RWPE2 (cell line): ENCODE measurements around the gene PLA2G2F.
"Not testable (repeated sequence)": the region's sequence is repeated elsewhere in the genome, so short reads cannot be mapped to it uniquely, and the experiment has no call there.

ENCODE experiments used
- ATAC-seq: fragments of 200-7000 bp; cut with Tn5 transposase; 3 replicates; pipeline ENCODE4 v1.9.1; 2021; ENCODE audit warnings: low read depth
- DNase-seq: peaks from one replicate; pipeline ENCODE4 v3.0.0-alpha.2; 2020; ENCODE audit warnings: low spot score
- H3K27ac ChIP-seq: fragments of 450-650 bp; 2 replicates; pipeline ENCODE4 v1.5.1; 2017; ENCODE audit warnings: mild to moderate bottlenecking; ENCODE audit not compliant: poor library complexity, severe bottlenecking
- H3K27me3 ChIP-seq: fragments of 250-450 bp; sonication (Bioruptor Pico); 2 replicates; pipeline ENCODE4 v1.5.1; 2021; ENCODE audit warnings: mild to moderate bottlenecking, moderate library complexity; ENCODE audit not compliant: insufficient read depth, poor library complexity, severe bottlenecking
- H3K36me3 ChIP-seq: fragments of 250-450 bp; sonication (Bioruptor Pico); 2 replicates; pipeline ENCODE4 v1.5.1; 2020; ENCODE audit warnings: low read depth, mild to moderate bottlenecking, moderate library complexity
- H3K4me1 ChIP-seq: fragments of 250-450 bp; sonication (Bioruptor Pico); 2 replicates; pipeline ENCODE4 v1.5.1; 2021; ENCODE audit warnings: mild to moderate bottlenecking, moderate library complexity; ENCODE audit not compliant: insufficient read depth, poor library complexity, severe bottlenecking
- H3K4me3 ChIP-seq: fragments of 250-450 bp; sonication (Bioruptor Pico); 2 replicates; pipeline ENCODE4 v1.5.1; 2021; ENCODE audit warnings: mild to moderate bottlenecking, moderate library complexity; ENCODE audit not compliant: severe bottlenecking
- H3K9me3 ChIP-seq: fragments of 250-450 bp; sonication (Bioruptor Pico); 2 replicates; pipeline ENCODE4 v1.5.1; 2021; ENCODE audit warnings: mild to moderate bottlenecking, moderate library complexity; ENCODE audit not compliant: severe bottlenecking
- CTCF ChIP-seq: fragments of 450-650 bp; IDR thresholded peaks from one replicate; pipeline ENCODE4 v1.5.1; 2017; ENCODE audit warnings: mild to moderate bottlenecking, moderate library complexity; ENCODE audit not compliant: poor library complexity, severe bottlenecking

Gene PLA2G2F

GRCh38 chr1:20126041-20126805 lies 12.9 kb upstream of the PLA2G2F start:
- no peak overlapping the region for H3K4me3 ChIP-seq
- ATAC-seq (no peak), DNase-seq (no peak)
- peaks cover 11% of the 10 kb centered on the region for H3K4me1 ChIP-seq
- no peaks in the 10 kb centered on the region for H3K36me3 ChIP-seq
- no peaks in the 10 kb centered on the region for H3K27me3 ChIP-seq
- TF ChIP-seq CTCF: no peak
- H3K9me3 ChIP-seq: no peaks in the 10 kb centered on the region
- no peak overlapping the region for H3K27ac ChIP-seq

GRCh38 chr1:20126806-20127440 lies 12.2 kb upstream of the PLA2G2F start:
- ATAC-seq: no peak
- no peaks in the 10 kb centered on the region for H3K9me3 ChIP-seq

GRCh38 chr1:20130518-20130917 lies 8.6 kb upstream of the PLA2G2F start:
- not testable (repeated sequence) for H3K27ac ChIP-seq, H3K4me3 ChIP-seq, H3K36me3 ChIP-seq, H3K9me3 ChIP-seq, H3K4me1 ChIP-seq, DNase-seq, ATAC-seq, H3K27me3 ChIP-seq

More at GRCh38 chr1:20126806-20127440, 12.2 kb upstream of the PLA2G2F start:
- TF ChIP-seq CTCF: no peak
- DNase-seq: no peak
- peaks cover 11% of the 10 kb centered on the region for H3K4me1 ChIP-seq
- no peak overlapping the region for H3K27ac ChIP-seq
- no peaks in the 10 kb centered on the region for H3K36me3 ChIP-seq
- no peaks in the 10 kb centered on the region for H3K27me3 ChIP-seq
- H3K4me3 ChIP-seq: no peak overlapping the region

DNA sequence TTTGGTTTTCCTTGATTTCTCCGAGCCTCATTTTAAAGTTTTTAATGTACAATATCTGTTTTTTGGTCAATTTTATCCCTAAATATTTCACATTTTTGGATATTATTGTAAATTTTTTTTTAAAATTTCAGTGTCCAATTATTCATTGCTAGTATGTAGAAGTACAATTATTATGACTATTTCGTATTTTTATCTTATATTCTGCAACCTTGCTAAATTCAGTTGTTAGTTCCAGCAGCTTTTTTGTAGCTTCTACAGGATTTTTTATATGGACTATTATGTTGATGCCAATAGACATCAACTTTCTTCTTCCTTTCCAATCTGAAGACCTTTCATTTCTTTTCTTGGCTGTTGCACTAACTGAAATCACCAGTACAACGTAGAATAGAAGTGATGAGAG lies 4.1 kb upstream of the PLA2G2F start:
- no peak for TF ChIP-seq CTCF
- DNase-seq (no peak), ATAC-seq (no peak)
- no peaks in the 10 kb centered on the region for H3K27me3 ChIP-seq
- peaks cover 5% of the 10 kb centered on the region for H3K4me1 ChIP-seq
- no peaks in the 10 kb centered on the region for H3K36me3 ChIP-seq
- H3K9me3 ChIP-seq: no peaks in the 10 kb centered on the region
- H3K4me3 ChIP-seq: no peak overlapping the region
- H3K27ac ChIP-seq: no peak overlapping the region

DNA sequence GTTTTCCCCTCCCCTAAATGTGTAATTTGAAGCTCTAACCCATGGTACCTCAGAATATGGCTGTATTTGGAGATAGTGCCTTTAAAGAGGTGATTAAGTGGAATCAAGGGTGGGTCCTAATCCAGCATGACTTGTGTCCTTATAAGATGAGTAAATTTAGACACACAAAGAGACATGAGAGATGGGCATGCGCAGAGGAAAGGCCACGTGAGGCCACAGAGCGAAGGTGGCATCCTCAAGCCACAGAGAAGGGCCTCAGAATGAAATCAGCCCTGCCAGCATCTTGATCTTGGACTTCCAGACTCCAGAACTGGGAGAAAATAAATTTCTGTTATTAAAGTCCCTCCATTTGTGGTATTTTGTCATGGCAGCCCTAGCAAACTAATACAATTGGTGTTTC lies 2.9 kb upstream of the PLA2G2F start:
- Histone ChIP-seq H3K4me3 (no peak overlapping the region), H3K4me1 (peaks cover 5% of the 10 kb centered on the region), H3K27ac (no peak overlapping the region), H3K36me3 (no peaks in the 10 kb centered on the region), H3K9me3 (no peaks in the 10 kb centered on the region), H3K27me3 (no peaks in the 10 kb centered on the region)
- DNase-seq (no peak), ATAC-seq (no peak)
- no peak for TF ChIP-seq CTCF
